T-helper 2 cell treated with Interferon-gamma antibody and Interleukin-4, amounts not matched to agents 100 ng/mL and 5 ng/mL, for 36 hours (primary cell): ENCODE results near the gene H1-8. TPM values are rescaled to one million over a fixed set of nuclear protein-coding genes. Genes with fewer than 3 reads are reported as not detected.

Experiments used
- intact Hi-C: fragments of 100-400 bp; cut with micrococcal nuclease; formaldehyde crosslinking; loops from one replicate; pipeline ENCODE4 v1.15.1; 2023
- total RNA-seq: library from RNA; stranded (reverse); gene quantifications from 2 replicates; pipeline ENCODE4 v1.2.3, GENCODE V29; 2022

The H1-8 gene
- not detected in 2 replicates for total RNA-seq

- intact Hi-C loops, result no loop called here
These were observed at the start of gene H1-8 for GRCh38 chr3:129543156-129543790. Gene H1-8, plus strand, starts transcription at chr3:129543175. Its CDS starts 44 bp downstream, at chr3:129543219.

- intact Hi-C loops, result loop anchor here (10.0 kb wide), 1 partner anchor 112 kb away; the partner anchor contains the start of gene PLXND1
These were observed 49.8 kb upstream of the H1-8 start for GRCh38 chr3:129493206-129493605.

- intact Hi-C loops, result loop anchor here (10.0 kb wide), 1 partner anchor 110 kb away; the partner anchor contains the start of gene PLXND1
These were observed 48.5 kb upstream of the H1-8 start for GRCh38 chr3:129494499-129494898.

- intact Hi-C loops, result loop anchor here (10.0 kb wide), 1 partner anchor 110 kb away; the partner anchor contains the start of gene PLXND1
These were observed 47.9 kb upstream of the H1-8 start for GRCh38 chr3:129495006-129495639.

GRCh38 chr3:129497876-129498275, 45.1 kb upstream of the H1-8 start:
- intact Hi-C loops, result loop anchor here (10.0 kb wide), 1 partner anchor 107 kb away; the partner anchor contains the start of gene PLXND1

- intact Hi-C loops, result loop anchor here (10.0 kb wide), 1 partner anchor 106 kb away; the partner anchor contains the start of gene PLXND1
These were observed 44.1 kb upstream of the H1-8 start for GRCh38 chr3:129498603-129499488.

GRCh38 chr3:129499604-129500333, 43.2 kb upstream of the H1-8 start:
- intact Hi-C loops, result loop anchor here (10.0 kb wide), 1 partner anchor 105 kb away; the partner anchor contains the start of gene PLXND1

GRCh38 chr3:129500334-129500658, 42.7 kb upstream of the H1-8 start:
- intact Hi-C loops, result no loop called here

- intact Hi-C loops, result no loop called here
These were observed 41.3 kb upstream of the H1-8 start for GRCh38 chr3:129501630-129502029.

- intact Hi-C loops, result no loop called here
These were observed 40.1 kb upstream of the H1-8 start for GRCh38 chr3:129502641-129503408.

GRCh38 chr3:129503471-129504291, 39.3 kb upstream of the H1-8 start:
- intact Hi-C loops, result no loop called here

- intact Hi-C loops, result no loop called here
These were observed 38.4 kb upstream of the H1-8 start for GRCh38 chr3:129504471-129505100.

- intact Hi-C loops, result no loop called here
These were observed 37.6 kb upstream of the H1-8 start for GRCh38 chr3:129505341-129505740.

- intact Hi-C loops, result no loop called here
These were observed 36.7 kb upstream of the H1-8 start for GRCh38 chr3:129506231-129506742.

GRCh38 chr3:129507181-129507831, 35.7 kb upstream of the H1-8 start:
- intact Hi-C loops, result no loop called here

- intact Hi-C loops, result no loop called here
These were observed 30.4 kb upstream of the H1-8 start for GRCh38 chr3:129512595-129512994.

- intact Hi-C loops, result no loop called here
These were observed 29.3 kb upstream of the H1-8 start for GRCh38 chr3:129513705-129514104.

GRCh38 chr3:129514110-129514509, 28.9 kb upstream of the H1-8 start:
- intact Hi-C loops, result no loop called here
